C4-2B (cell line): ENCODE measurements around the gene FCN1.

Experiments
- CTCF ChIP-seq: fragments of 450-650 bp; conservative IDR thresholded peaks from 2 replicates; pipeline ENCODE4 v1.5.1; 2017; ENCODE audit warnings: mild to moderate bottlenecking
- ZFX ChIP-seq: fragments of 450-650 bp; IDR thresholded peaks from 2 replicates; pipeline ENCODE4 v1.6.1; 2017

GRCh38 chr9:134916161-134916665 lies 1.5 kb downstream of the FCN1 start:
- TF ChIP-seq CTCF (no peak), ZFX (no peak)
